GM19240 (cell line): ENCODE results near the gene TUBB2B.
"Not testable (repeated sequence)": the region's sequence is repeated elsewhere in the genome, so short reads cannot be mapped to it uniquely, and the experiment has no call there.

Experiments
- DNase-seq: peaks from one replicate; pipeline ENCODE4 v3.0.0; 2011; ENCODE audit warnings: low spot score; ENCODE audit not compliant: insufficient read length

Gene TUBB2B

GRCh38 chr6:3258720-3259490 is 31.5 kb upstream of the TUBB2B start, which contains the start of gene PSMG4:
TSS of gene PSMG4 (plus strand) at chr6:3258947. CDS start at chr6:3259023, 76 bp downstream.
- DNase-seq, result peak; percentile 92

- no peak for DNase-seq
Measured at GRCh38 chr6:3258201-3258600, 30.7 kb upstream of the TUBB2B start.

GRCh38 chr6:3253597-3253961 is 26.1 kb upstream of the TUBB2B start:
- no peak for DNase-seq

GRCh38 chr6:3252861-3253596 is 25.6 kb upstream of the TUBB2B start:
- DNase-seq, result no peak

GRCh38 chr6:3252369-3252768 is 24.9 kb upstream of the TUBB2B start:
- DNase-seq, result no peak

- peak; percentile 97 for DNase-seq
Measured at GRCh38 chr6:3251462-3252314, 24.2 kb upstream of the TUBB2B start.

- DNase-seq, result no peak
Measured at GRCh38 chr6:3250231-3250675, 22.8 kb upstream of the TUBB2B start.

GRCh38 chr6:3249821-3250220 is 22.4 kb upstream of the TUBB2B start:
- no peak for DNase-seq

- no peak for DNase-seq
Measured at GRCh38 chr6:3247255-3248146, 20.0 kb upstream of the TUBB2B start.

- DNase-seq, result no peak
Measured at GRCh38 chr6:3245216-3245615, 17.8 kb upstream of the TUBB2B start.

- not testable (repeated sequence) for DNase-seq
Measured at GRCh38 chr6:3244832-3245161, 17.3 kb upstream of the TUBB2B start.

- no peak for DNase-seq
Measured at GRCh38 chr6:3244003-3244831, 16.8 kb upstream of the TUBB2B start.

GRCh38 chr6:3242768-3243167 is 15.3 kb upstream of the TUBB2B start:
- DNase-seq, result no peak

- DNase-seq, result not testable (repeated sequence)
Measured at GRCh38 chr6:3241745-3242144, 14.3 kb upstream of the TUBB2B start.

GRCh38 chr6:3240595-3240994 is 13.1 kb upstream of the TUBB2B start:
- DNase-seq, result no peak

- DNase-seq, result no peak
Measured at GRCh38 chr6:3239110-3239830, 11.8 kb upstream of the TUBB2B start.

- DNase-seq, result no peak
Measured at GRCh38 chr6:3237761-3238662, 10.6 kb upstream of the TUBB2B start.

GRCh38 chr6:3236005-3236404 is 8.6 kb upstream of the TUBB2B start:
- no peak for DNase-seq
